H1 (cell line): ENCODE results near the gene NRP2. TPM values are rescaled to one million over a fixed set of nuclear protein-coding genes. Genes with fewer than 3 reads are reported as not detected.
A peak's percentile ranks its signal among the peaks of the same experiment; 100 is the strongest.

ENCODE experiments used
- CTCF ChIA-PET: fragments of 300-600 bp; sonication (Branson Sonifier 250); formaldehyde crosslinking; loops from one replicate; lab custom pipeline; 2021; ENCODE audit not compliant: partially characterized antibody; lab: Charles Lee
- POLR2A ChIA-PET: fragments of 300-600 bp; sonication (Branson Sonifier 250); formaldehyde crosslinking; loops from one replicate; lab custom pipeline; 2021; ENCODE audit warnings: inconsistent platforms; ENCODE audit not compliant: partially characterized antibody; lab: Charles Lee
- DNase-seq, 2 experiments: peaks; one replicate each; pipeline versions ENCODE4 v3.0.0 to v3.0.0-alpha.2; 2010 to 2022; ENCODE audit warnings: low spot score in 2 of 2, low read depth in 1 of 2, mixed read lengths in 1 of 2
- FAIRE-seq: peaks from 2 replicates; lab custom pipeline; 2011; peaks lifted over from hg19 to GRCh38; lab: Jason Lieb, UNC
- H2AFZ ChIP-seq: 2 replicates; pipeline ENCODE4 v1.8.1; 2012; ENCODE audit warnings: low read length, inconsistent platforms
- H2AK5ac ChIP-seq: 2 replicates; pipeline ENCODE4 v1.6.1; 2013; ENCODE audit warnings: low read depth, low read length
- H2BK120ac ChIP-seq: replicated peaks from 2 replicates; pipeline ENCODE3; 2013; ENCODE audit warnings: low read depth, low read length, inconsistent platforms
- H2BK12ac ChIP-seq: 2 replicates; pipeline ENCODE4 v1.6.1; 2013; ENCODE audit warnings: low read depth, low read length
- H2BK15ac ChIP-seq: 2 replicates; pipeline ENCODE4 v1.6.1; 2013; ENCODE audit warnings: low read length
- H2BK20ac ChIP-seq: 2 replicates; pipeline ENCODE4 v1.6.1; 2013; ENCODE audit warnings: low read length
- H2BK5ac ChIP-seq: 2 replicates; pipeline ENCODE4 v1.6.1; 2013; ENCODE audit warnings: low read depth, low read length
- H3K14ac ChIP-seq: 2 replicates; pipeline ENCODE4 v1.6.1; 2013; ENCODE audit warnings: inconsistent platforms; ENCODE audit not compliant: insufficient read length
- H3K18ac ChIP-seq: 2 replicates; pipeline ENCODE4 v1.6.1; 2013; ENCODE audit warnings: low read length; ENCODE audit errors: extremely low read depth
- H3K23ac ChIP-seq: 2 replicates; pipeline ENCODE4 v1.6.1; 2013; ENCODE audit warnings: inconsistent platforms; ENCODE audit not compliant: insufficient read length
- H3K23me2 ChIP-seq: 2 replicates; pipeline ENCODE4 v1.6.1; 2013; ENCODE audit warnings: low read depth, low read length
- H3K27ac ChIP-seq: 2 replicates; pipeline ENCODE4 v1.6.1; 2011; ENCODE audit warnings: low read depth, low read length, inconsistent platforms
- H3K27me3 ChIP-seq, 4 experiments: replicated peaks in 1 of 4; 1 replicate in 1 of 4; 2 replicates in 3 of 4; pipeline versions ENCODE4 v1.6.1 to v1.8.1; 2011 to 2013; ENCODE audit warnings: low read length in 3 of 4, mild to moderate bottlenecking in 3 of 4, inconsistent platforms in 2 of 4, mixed read lengths in 2 of 4, moderate library complexity in 1 of 4; ENCODE audit not compliant: control insufficient read depth in 3 of 4, insufficient read depth in 3 of 4; ENCODE audit errors: extremely low read depth in 1 of 4
- H3K36me3 ChIP-seq, 4 experiments: 2 replicates each; pipeline versions ENCODE4 v1.6.1 to v1.8.1; 2011 to 2013; ENCODE audit warnings: mild to moderate bottlenecking in 4 of 4, low read length in 3 of 4, moderate library complexity in 2 of 4, control low read depth in 1 of 4, inconsistent platforms in 1 of 4; ENCODE audit not compliant: insufficient read depth in 4 of 4, control insufficient read depth in 2 of 4
- H3K4ac ChIP-seq: replicated peaks from 2 replicates; pipeline ENCODE3; 2013; ENCODE audit warnings: low read length, low read depth, mixed read lengths, inconsistent platforms; ENCODE audit not compliant: insufficient read length
- H3K4me1 ChIP-seq, 4 experiments: replicated peaks in 1 of 4; 1 replicate in 1 of 4; 2 replicates in 3 of 4; pipeline versions ENCODE4 v1.6.1 to v1.8.1; 2011 to 2013; ENCODE audit warnings: low read length in 3 of 4, inconsistent platforms in 2 of 4, mixed read lengths in 1 of 4; ENCODE audit not compliant: insufficient read depth in 4 of 4, control insufficient read depth in 3 of 4
- H3K4me2 ChIP-seq, 2 experiments: 2 replicates each; pipeline versions ENCODE4 v1.6.1 to v1.8.1; 2011 to 2013; ENCODE audit warnings: low read depth in 2 of 2, low read length in 2 of 2, control low read depth in 1 of 2, inconsistent platforms in 1 of 2, mild to moderate bottlenecking in 1 of 2; ENCODE audit not compliant: insufficient read depth in 1 of 2
- H3K4me3 ChIP-seq, 4 experiments: fragments of 200-600, 300-600 bp in 1 of 4; sonication (generic), shearing (Covaris generic), sonication (Bioruptor Twin) in 1 of 4; 2 replicates each; pipeline versions ENCODE4 v1.5.1 to v1.8.1; 2011 to 2016; ENCODE audit warnings: low read length in 4 of 4, low read depth in 3 of 4, control low read depth in 2 of 4, inconsistent platforms in 2 of 4, mild to moderate bottlenecking in 2 of 4, mixed read lengths in 1 of 4, moderate library complexity in 1 of 4; ENCODE audit not compliant: insufficient read depth in 2 of 4; ENCODE audit errors: extremely low read depth in 1 of 4
- H3K56ac ChIP-seq: replicated peaks from 2 replicates; pipeline ENCODE3; 2013; ENCODE audit warnings: low read depth, mild to moderate bottlenecking, mixed read lengths, low read length, inconsistent platforms; ENCODE audit not compliant: insufficient read length
- H3K79me1 ChIP-seq: 2 replicates; pipeline ENCODE4 v1.6.1; 2013; ENCODE audit warnings: low read depth, low read length, control low read depth
- H3K79me2 ChIP-seq, 2 experiments: 2 replicates each; pipeline versions ENCODE4 v1.6.1 to v1.8.1; 2012 to 2013; ENCODE audit warnings: low read length in 2 of 2, mild to moderate bottlenecking in 2 of 2, inconsistent platforms in 1 of 2; ENCODE audit not compliant: insufficient read depth in 2 of 2, control insufficient read depth in 1 of 2
- H3K9ac ChIP-seq, 4 experiments: replicated peaks in 1 of 4; 1 replicate in 1 of 4; 2 replicates in 3 of 4; pipeline versions ENCODE4 v1.6.1 to v1.8.1; 2011 to 2013; ENCODE audit warnings: low read depth in 3 of 4, low read length in 3 of 4, control low read depth in 2 of 4, mild to moderate bottlenecking in 2 of 4, moderate library complexity in 2 of 4, inconsistent platforms in 1 of 4; ENCODE audit errors: extremely low read depth in 1 of 4
- H3K9me3 ChIP-seq, 2 experiments: 2 replicates each; pipeline versions ENCODE4 v1.6.1 to v1.8.1; 2012 to 2013; ENCODE audit warnings: mild to moderate bottlenecking in 2 of 2, moderate library complexity in 2 of 2, control low read depth in 1 of 2, inconsistent platforms in 1 of 2, low read depth in 1 of 2, low read length in 1 of 2, mixed read lengths in 1 of 2; ENCODE audit not compliant: insufficient read depth in 2 of 2
- H4K20me1 ChIP-seq, 2 experiments: replicated peaks in 1 of 2; 2 replicates each; pipeline versions ENCODE3 to v1.8.1; 2011 to 2013; ENCODE audit warnings: inconsistent platforms in 2 of 2, low read length in 2 of 2, mild to moderate bottlenecking in 1 of 2; ENCODE audit not compliant: insufficient read depth in 2 of 2, control insufficient read depth in 1 of 2
- H4K5ac ChIP-seq: 2 replicates; pipeline ENCODE4 v1.6.1; 2013; ENCODE audit warnings: low read length, low read depth, mixed read lengths, inconsistent platforms; ENCODE audit not compliant: insufficient read length
- H4K8ac ChIP-seq: 2 replicates; pipeline ENCODE4 v1.8.0; 2013; ENCODE audit warnings: mild to moderate bottlenecking, moderate library complexity, low read length, inconsistent platforms; ENCODE audit not compliant: insufficient read depth; ENCODE audit errors: extremely low read depth
- H4K91ac ChIP-seq: replicated peaks from 2 replicates; pipeline ENCODE3; 2013; ENCODE audit warnings: low read length, mixed read lengths, inconsistent platforms; ENCODE audit not compliant: insufficient read length
- ATF2 ChIP-seq: IDR thresholded peaks from 2 replicates; pipeline ENCODE4 v1.6.1; 2012; ENCODE audit warnings: low read length, inconsistent platforms
- CHD2 ChIP-seq: IDR thresholded peaks from 2 replicates; pipeline ENCODE4 v1.6.1; 2012; ENCODE audit warnings: low read length, improper control_type of control experiment
- GABPA ChIP-seq: IDR thresholded peaks from 2 replicates; pipeline ENCODE4 v1.6.1; 2011; ENCODE audit warnings: mild to moderate bottlenecking, low read length, moderate library complexity, borderline replicate concordance; ENCODE audit not compliant: insufficient read depth
- JUN ChIP-seq: IDR thresholded peaks from 2 replicates; pipeline ENCODE4 v1.6.1; 2011; ENCODE audit warnings: low read depth, mild to moderate bottlenecking, improper control_type of control experiment, low read length
- RAD21 ChIP-seq, 2 experiments: IDR thresholded peaks in 1 of 2; conservative IDR thresholded peaks in 1 of 2; 2 replicates each; pipeline ENCODE4 v1.6.1; 2011; ENCODE audit warnings: low read depth in 2 of 2, low read length in 2 of 2, improper control_type of control experiment in 1 of 2, inconsistent platforms in 1 of 2, mild to moderate bottlenecking in 1 of 2, moderate library complexity in 1 of 2
- WGBS, 2 experiments: shearing (Covaris generic) in 1 of 2; methylation state at CpG; one replicate each; pipeline versions ENCODE4 v1.1.6 to v1.1.7; 2013 to 2015; ENCODE audit warnings: low lambda C conversion rate in 2 of 2, mixed read lengths in 2 of 2, inconsistent platforms in 1 of 2, low coverage in 1 of 2, missing lambda C conversion rate in 1 of 2; ENCODE audit not compliant: insufficient replicate concordance in 2 of 2, insufficient coverage in 1 of 2, insufficient read length in 1 of 2; ENCODE audit errors: extremely low coverage in 1 of 2, missing lambda C conversion rate in 1 of 2; 5-methylcytosine and 5-hydroxymethylcytosine counted together
- polyA plus RNA-seq, 7 experiments: library from polyadenylated mRNA; depleted of rRNA in 3 of 7; stranded (reverse) in 5 of 7; unstranded in 2 of 7; fragments of >200 nt in 5 of 7; fragments of 200-250 nt in 2 of 7; gene quantifications; 1 replicate in 5 of 7; 2 replicates in 1 of 7; 4 replicates in 1 of 7; pipeline versions ENCODE4 v1.2.1 to v1.2.3, GENCODE V29; 2011 to 2013; ENCODE audit warnings: missing spikeins in 2 of 7, mixed read lengths in 2 of 7
- total RNA-seq: library from RNA; stranded (reverse); fragmentation: NEBNext Ultra II Directional; extraction: Animal tissue kit (Norgen Biotek cat#: 25700); gene quantifications from 2 replicates; pipeline ENCODE4 v1.2.1, GENCODE V29; 2021

The NRP2 gene
- total and polyA plus RNA-seq, 2 of the 8 experiments (the other 6 are each of a cell fraction or from before 2014, with no cell fraction given): 32.0 to 37.8 TPM

- CTCF ChIA-PET: interaction anchor here (0.7 to 3.4 kb wide), 13 partner anchors 8 to 110 kb away, joined by 3 to 14 read pairs (median 3); no protein-coding TSS in a partner anchor
- Histone ChIP-seq H3K79me2 (no peaks in the 10 kb centered on the region), H3K27ac (no peak overlapping the region), H3K14ac (no peak overlapping the region), H2BK12ac (no peak overlapping the region), H3K9me3 (0 out of 4 replicates have a peak, but pooled peaks cover 0 to 2% of the 10 kb centered on the region in 2 experiments), H3K23me2 (no peaks in the 10 kb centered on the region), H2BK15ac (no peak overlapping the region), H3K9ac (no peak overlapping the region), H3K79me1 (no peaks in the 10 kb centered on the region), H2AK5ac (no peak overlapping the region), H4K5ac (no peak overlapping the region), H2AFZ (peak overlapping the region; percentile 35), H4K8ac (no peak overlapping the region), H3K56ac (no peak overlapping the region), H2BK20ac (no peak overlapping the region), H3K4me2 (no peak overlapping the region), H3K18ac (no peak overlapping the region), H3K36me3 (no peaks in the 10 kb centered on the region), H4K91ac (no peak overlapping the region), H2BK120ac (no peak overlapping the region), H4K20me1 (no peaks in the 10 kb centered on the region), H3K4me1 (peaks cover 0 to 12% (median 3%) of the 10 kb centered on the region in 4 experiments; a peak in 2 of 7 replicates), H3K23ac (no peak overlapping the region), H3K4me3 (no peak overlapping the region), H3K27me3 (no peaks in the 10 kb centered on the region), H2BK5ac (no peak overlapping the region), H3K4ac (no peak overlapping the region)
- FAIRE-seq: no peak
- DNase-seq: no peak
- WGBS, 2 experiments: 82% methylated on average over 10 of the region's 10 CpGs; no CpG with 5 or more reads in 1 of the 2 experiments
- POLR2A ChIA-PET: interaction anchor here (0.9 kb wide), 1 partner anchor 38 kb away, joined by 3 read pairs; no protein-coding TSS in a partner anchor
- TF ChIP-seq ATF2 (no peak), RAD21 (IDR thresholded peaks at IDR 0.05 in 1 of 2, conservative IDR thresholded peaks at IDR 0.05 in 1 of 2; ENCODE audit: low read depth in 2 of 2, low read length in 2 of 2) (no peak), JUN (no peak), GABPA (no peak), CHD2 (no peak)
Observed at GRCh38 chr2:205643391-205643885, 38.9 kb upstream of the NRP2 start.
